Measurements from ENCODE around the gene PLCD1. TPM values are rescaled to one million over a fixed set of nuclear protein-coding genes. Genes with fewer than 3 reads are reported as not detected.

The PLCD1 gene
- total and polyA plus RNA-seq, 2 experiments from 2014 or later: 16.0 to 24.4 TPM

DNA sequence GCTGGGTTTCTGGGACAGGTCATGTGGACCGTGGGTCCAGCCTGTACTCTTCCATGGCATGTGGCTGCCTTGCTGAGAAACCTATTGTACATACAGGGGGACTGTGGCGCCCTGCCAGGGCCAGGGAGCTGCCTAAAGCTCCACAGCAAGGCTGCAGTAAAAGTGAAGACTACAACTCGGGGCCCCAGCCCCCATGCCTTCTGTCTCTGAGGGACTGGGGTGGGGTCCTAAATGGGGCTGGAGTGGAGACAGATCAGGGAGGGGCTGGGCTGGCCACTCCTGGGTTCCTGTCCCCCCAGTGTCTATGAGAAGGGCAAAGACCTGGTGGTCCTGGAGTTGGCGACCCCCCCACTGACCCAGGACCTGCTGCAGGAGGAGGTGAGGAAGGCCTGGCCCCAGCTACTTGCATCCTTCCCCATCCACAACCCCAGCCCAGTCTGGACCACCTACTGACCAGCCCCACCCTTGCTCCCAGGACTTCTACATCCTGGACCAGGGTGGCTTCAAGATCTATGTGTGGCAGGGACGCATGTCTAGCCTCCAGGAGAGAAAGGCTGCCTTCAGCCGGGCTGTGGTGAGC lies 31.6 kb downstream of the PLCD1 start:
- no peaks in the 10 kb centered on the region for H3K9me2 ChIP-seq (ENCODE audit: insufficient read depth)
- peak overlapping the region; percentile 69; the same call in 1 of the 2 replicates for H3K4me3 ChIP-seq
- H3K27ac ChIP-seq (ENCODE audit: low read depth): no peak overlapping the region
- H3K36me3 ChIP-seq (ENCODE audit: insufficient read depth): no peaks in the 10 kb centered on the region
- ATAC-seq: no peak
- H3K4me1 ChIP-seq (ENCODE audit: insufficient read depth): peaks cover 18% of the 10 kb centered on the region
- H3K4me1 Mint-ChIP-seq: peaks cover 21% of the 10 kb centered on the region
- H3K27me3 Mint-ChIP-seq (ENCODE audit: insufficient read depth, low read depth, poor library complexity): peaks cover 10% of the 10 kb centered on the region
- no peak overlapping the region for H2AFZ ChIP-seq
- no peaks in the 10 kb centered on the region for H3K79me2 ChIP-seq (replicated peaks; ENCODE audit: insufficient read depth)
- no peaks in the 10 kb centered on the region for H3K9me3 Mint-ChIP-seq
- no peak overlapping the region for H3K27ac Mint-ChIP-seq
- H3K27me3 ChIP-seq (ENCODE audit: insufficient read depth): no peaks in the 10 kb centered on the region; the same call in 1 of the 2 replicates
- H3K36me3 Mint-ChIP-seq (ENCODE audit: low read depth): 0 out of 3 replicates have a peak, but pooled peaks cover 3% of the 10 kb centered on the region
- TF ChIP-seq, protein P1, sequence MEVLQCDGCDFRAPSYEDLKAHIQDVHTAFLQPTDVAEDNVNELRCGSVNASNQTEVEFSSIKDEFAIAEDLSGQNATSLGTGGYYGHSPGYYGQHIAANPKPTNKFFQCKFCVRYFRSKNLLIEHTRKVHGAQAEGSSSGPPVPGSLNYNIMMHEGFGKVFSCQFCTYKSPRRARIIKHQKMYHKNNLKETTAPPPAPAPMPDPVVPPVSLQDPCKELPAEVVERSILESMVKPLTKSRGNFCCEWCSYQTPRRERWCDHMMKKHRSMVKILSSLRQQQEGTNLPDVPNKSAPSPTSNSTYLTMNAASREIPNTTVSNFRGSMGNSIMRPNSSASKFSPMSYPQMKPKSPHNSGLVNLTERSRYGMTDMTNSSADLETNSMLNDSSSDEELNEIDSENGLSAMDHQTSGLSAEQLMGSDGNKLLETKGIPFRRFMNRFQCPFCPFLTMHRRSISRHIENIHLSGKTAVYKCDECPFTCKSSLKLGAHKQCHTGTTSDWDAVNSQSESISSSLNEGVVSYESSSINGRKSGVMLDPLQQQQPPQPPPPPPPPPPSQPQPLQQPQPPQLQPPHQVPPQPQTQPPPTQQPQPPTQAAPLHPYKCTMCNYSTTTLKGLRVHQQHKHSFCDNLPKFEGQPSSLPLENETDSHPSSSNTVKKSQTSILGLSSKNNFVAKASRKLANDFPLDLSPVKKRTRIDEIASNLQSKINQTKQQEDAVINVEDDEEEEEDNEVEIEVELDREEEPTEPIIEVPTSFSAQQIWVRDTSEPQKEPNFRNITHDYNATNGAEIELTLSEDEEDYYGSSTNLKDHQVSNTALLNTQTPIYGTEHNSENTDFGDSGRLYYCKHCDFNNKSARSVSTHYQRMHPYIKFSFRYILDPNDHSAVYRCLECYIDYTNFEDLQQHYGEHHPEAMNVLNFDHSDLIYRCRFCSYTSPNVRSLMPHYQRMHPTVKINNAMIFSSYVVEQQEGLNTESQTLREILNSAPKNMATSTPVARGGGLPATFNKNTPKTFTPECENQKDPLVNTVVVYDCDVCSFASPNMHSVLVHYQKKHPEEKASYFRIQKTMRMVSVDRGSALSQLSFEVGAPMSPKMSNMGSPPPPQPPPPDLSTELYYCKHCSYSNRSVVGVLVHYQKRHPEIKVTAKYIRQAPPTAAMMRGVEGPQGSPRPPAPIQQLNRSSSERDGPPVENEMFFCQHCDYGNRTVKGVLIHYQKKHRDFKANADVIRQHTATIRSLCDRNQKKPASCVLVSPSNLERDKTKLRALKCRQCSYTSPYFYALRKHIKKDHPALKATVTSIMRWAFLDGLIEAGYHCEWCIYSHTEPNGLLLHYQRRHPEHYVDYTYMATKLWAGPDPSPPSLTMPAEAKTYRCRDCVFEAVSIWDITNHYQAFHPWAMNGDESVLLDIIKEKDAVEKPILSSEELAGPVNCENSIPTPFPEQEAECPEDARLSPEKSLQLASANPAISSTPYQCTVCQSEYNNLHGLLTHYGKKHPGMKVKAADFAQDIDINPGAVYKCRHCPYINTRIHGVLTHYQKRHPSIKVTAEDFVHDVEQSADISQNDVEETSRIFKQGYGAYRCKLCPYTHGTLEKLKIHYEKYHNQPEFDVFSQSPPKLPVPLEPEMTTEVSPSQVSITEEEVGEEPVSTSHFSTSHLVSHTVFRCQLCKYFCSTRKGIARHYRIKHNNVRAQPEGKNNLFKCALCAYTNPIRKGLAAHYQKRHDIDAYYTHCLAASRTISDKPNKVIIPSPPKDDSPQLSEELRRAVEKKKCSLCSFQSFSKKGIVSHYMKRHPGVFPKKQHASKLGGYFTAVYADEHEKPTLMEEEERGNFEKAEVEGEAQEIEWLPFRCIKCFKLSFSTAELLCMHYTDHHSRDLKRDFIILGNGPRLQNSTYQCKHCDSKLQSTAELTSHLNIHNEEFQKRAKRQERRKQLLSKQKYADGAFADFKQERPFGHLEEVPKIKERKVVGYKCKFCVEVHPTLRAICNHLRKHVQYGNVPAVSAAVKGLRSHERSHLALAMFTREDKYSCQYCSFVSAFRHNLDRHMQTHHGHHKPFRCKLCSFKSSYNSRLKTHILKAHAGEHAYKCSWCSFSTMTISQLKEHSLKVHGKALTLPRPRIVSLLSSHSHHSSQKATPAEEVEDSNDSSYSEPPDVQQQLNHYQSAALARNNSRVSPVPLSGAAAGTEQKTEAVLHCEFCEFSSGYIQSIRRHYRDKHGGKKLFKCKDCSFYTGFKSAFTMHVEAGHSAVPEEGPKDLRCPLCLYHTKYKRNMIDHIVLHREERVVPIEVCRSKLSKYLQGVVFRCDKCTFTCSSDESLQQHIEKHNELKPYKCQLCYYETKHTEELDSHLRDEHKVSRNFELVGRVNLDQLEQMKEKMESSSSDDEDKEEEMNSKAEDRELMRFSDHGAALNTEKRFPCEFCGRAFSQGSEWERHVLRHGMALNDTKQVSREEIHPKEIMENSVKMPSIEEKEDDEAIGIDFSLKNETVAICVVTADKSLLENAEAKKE (CRISPR knock-in tag; IDR thresholded peaks at IDR 0.05): no peak
- no peak for TF ChIP-seq NANOG (IDR thresholded peaks at IDR 0.05; ENCODE audit: borderline replicate concordance)
- no peak for TF ChIP-seq ZNF331 (CRISPR knock-in tag; IDR thresholded peaks at IDR 0.05; ENCODE audit: low read depth)
- TF ChIP-seq ZNF114 (CRISPR knock-in tag; IDR thresholded peaks at IDR 0.05): no peak
- TF ChIP-seq, protein P2, sequence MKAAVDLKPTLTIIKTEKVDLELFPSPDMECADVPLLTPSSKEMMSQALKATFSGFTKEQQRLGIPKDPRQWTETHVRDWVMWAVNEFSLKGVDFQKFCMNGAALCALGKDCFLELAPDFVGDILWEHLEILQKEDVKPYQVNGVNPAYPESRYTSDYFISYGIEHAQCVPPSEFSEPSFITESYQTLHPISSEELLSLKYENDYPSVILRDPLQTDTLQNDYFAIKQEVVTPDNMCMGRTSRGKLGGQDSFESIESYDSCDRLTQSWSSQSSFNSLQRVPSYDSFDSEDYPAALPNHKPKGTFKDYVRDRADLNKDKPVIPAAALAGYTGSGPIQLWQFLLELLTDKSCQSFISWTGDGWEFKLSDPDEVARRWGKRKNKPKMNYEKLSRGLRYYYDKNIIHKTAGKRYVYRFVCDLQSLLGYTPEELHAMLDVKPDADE (IDR thresholded peaks at IDR 0.05): no peak
- TF ChIP-seq POLR2AphosphoS5 (IDR thresholded peaks at IDR 0.05; ENCODE audit: low read depth): no peak
- no peak for TF ChIP-seq EZH2 (IDR thresholded peaks at IDR 0.05; ENCODE audit: low read depth, unreplicated experiment)
- TF ChIP-seq, protein P3, sequence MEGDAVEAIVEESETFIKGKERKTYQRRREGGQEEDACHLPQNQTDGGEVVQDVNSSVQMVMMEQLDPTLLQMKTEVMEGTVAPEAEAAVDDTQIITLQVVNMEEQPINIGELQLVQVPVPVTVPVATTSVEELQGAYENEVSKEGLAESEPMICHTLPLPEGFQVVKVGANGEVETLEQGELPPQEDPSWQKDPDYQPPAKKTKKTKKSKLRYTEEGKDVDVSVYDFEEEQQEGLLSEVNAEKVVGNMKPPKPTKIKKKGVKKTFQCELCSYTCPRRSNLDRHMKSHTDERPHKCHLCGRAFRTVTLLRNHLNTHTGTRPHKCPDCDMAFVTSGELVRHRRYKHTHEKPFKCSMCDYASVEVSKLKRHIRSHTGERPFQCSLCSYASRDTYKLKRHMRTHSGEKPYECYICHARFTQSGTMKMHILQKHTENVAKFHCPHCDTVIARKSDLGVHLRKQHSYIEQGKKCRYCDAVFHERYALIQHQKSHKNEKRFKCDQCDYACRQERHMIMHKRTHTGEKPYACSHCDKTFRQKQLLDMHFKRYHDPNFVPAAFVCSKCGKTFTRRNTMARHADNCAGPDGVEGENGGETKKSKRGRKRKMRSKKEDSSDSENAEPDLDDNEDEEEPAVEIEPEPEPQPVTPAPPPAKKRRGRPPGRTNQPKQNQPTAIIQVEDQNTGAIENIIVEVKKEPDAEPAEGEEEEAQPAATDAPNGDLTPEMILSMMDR (conservative IDR thresholded peaks at IDR 0.05; ENCODE audit: low read depth in 2 of 2): no peak
- TF ChIP-seq JUNB (IDR thresholded peaks at IDR 0.05; ENCODE audit: unreplicated experiment): no peak
- no peak for TF ChIP-seq EZH2phosphoT487 (IDR thresholded peaks at IDR 0.05; ENCODE audit: unreplicated experiment)
- TF ChIP-seq, protein P4, sequence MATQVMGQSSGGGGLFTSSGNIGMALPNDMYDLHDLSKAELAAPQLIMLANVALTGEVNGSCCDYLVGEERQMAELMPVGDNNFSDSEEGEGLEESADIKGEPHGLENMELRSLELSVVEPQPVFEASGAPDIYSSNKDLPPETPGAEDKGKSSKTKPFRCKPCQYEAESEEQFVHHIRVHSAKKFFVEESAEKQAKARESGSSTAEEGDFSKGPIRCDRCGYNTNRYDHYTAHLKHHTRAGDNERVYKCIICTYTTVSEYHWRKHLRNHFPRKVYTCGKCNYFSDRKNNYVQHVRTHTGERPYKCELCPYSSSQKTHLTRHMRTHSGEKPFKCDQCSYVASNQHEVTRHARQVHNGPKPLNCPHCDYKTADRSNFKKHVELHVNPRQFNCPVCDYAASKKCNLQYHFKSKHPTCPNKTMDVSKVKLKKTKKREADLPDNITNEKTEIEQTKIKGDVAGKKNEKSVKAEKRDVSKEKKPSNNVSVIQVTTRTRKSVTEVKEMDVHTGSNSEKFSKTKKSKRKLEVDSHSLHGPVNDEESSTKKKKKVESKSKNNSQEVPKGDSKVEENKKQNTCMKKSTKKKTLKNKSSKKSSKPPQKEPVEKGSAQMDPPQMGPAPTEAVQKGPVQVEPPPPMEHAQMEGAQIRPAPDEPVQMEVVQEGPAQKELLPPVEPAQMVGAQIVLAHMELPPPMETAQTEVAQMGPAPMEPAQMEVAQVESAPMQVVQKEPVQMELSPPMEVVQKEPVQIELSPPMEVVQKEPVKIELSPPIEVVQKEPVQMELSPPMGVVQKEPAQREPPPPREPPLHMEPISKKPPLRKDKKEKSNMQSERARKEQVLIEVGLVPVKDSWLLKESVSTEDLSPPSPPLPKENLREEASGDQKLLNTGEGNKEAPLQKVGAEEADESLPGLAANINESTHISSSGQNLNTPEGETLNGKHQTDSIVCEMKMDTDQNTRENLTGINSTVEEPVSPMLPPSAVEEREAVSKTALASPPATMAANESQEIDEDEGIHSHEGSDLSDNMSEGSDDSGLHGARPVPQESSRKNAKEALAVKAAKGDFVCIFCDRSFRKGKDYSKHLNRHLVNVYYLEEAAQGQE (IDR thresholded peaks at IDR 0.05; ENCODE audit: unreplicated experiment): no peak
- no peak for TF ChIP-seq CREB1 (CRISPR knock-in tag; IDR thresholded peaks at IDR 0.05; ENCODE audit: low read depth)
- TF ChIP-seq STAT1 (IDR thresholded peaks at IDR 0.05; ENCODE audit: unreplicated experiment): no peak
- peaks cover 4% of the 10 kb centered on the region; the same call in 1 of the 2 replicates for H3F3A ChIP-seq (replicated peaks; ENCODE audit: low read depth)
- DNase-seq (ENCODE audit: low spot score): no peak
- H3K4me2 ChIP-seq: peak overlapping the region; percentile 97; the same call in 1 of the 2 replicates
- no peaks in the 10 kb centered on the region for H4K20me1 ChIP-seq (replicated peaks; ENCODE audit: insufficient read depth)
- H3K4me3 Mint-ChIP-seq: no peak overlapping the region; the same call in 2 of the 3 replicates
